NCI-H82 treated with DMSO at 0.1 percent for 48 hours (cell line): Measurements from ENCODE around the gene TMEM89.

Experiments used
- DNase-seq: peaks from one replicate; lab custom pipeline; 2025; ENCODE audit not compliant: unreplicated experiment; lab: John Stamatoyannopoulos, UW

The TMEM89 gene

GRCh38 chr3:48642605-48643004 lies 21.0 kb upstream of the TMEM89 start:
- DNase-seq: no peak

- DNase-seq: no peak
Observed at GRCh38 chr3:48641396-48641795, 19.8 kb upstream of the TMEM89 start.

- DNase-seq: no peak
Observed at GRCh38 chr3:48639944-48640606, 18.5 kb upstream of the TMEM89 start.

GRCh38 chr3:48637305-48637704 lies 15.7 kb upstream of the TMEM89 start:
- DNase-seq: no peak

- no peak for DNase-seq
Observed at GRCh38 chr3:48636149-48636655, 14.6 kb upstream of the TMEM89 start.

- peak; percentile 73 for DNase-seq
Observed at GRCh38 chr3:48635222-48636021, 13.9 kb upstream of the TMEM89 start, which contains the start of gene SLC26A6. SLC26A6 (minus strand) TSS chr3:48635461; CDS start chr3:48635393, 68 bp downstream.

GRCh38 chr3:48634661-48635221 lies 13.2 kb upstream of the TMEM89 start:
- DNase-seq: peak; percentile 10

GRCh38 chr3:48633743-48634142 lies 12.2 kb upstream of the TMEM89 start:
- no peak for DNase-seq

GRCh38 chr3:48633256-48633655 lies 11.7 kb upstream of the TMEM89 start:
- DNase-seq: no peak

GRCh38 chr3:48631516-48632448 lies 10.2 kb upstream of the TMEM89 start:
- no peak for DNase-seq

GRCh38 chr3:48630833-48631232 lies 9.3 kb upstream of the TMEM89 start:
- no peak for DNase-seq

GRCh38 chr3:48630407-48630806 lies 8.8 kb upstream of the TMEM89 start:
- no peak for DNase-seq

- no peak for DNase-seq
Observed at GRCh38 chr3:48629894-48630293, 8.3 kb upstream of the TMEM89 start.

- DNase-seq: no peak
Observed at GRCh38 chr3:48628277-48629017, 6.9 kb upstream of the TMEM89 start.

GRCh38 chr3:48625600-48625999 lies 4.0 kb upstream of the TMEM89 start:
- no peak for DNase-seq

- no peak for DNase-seq
Observed at GRCh38 chr3:48624767-48625166, 3.2 kb upstream of the TMEM89 start.

- no peak for DNase-seq
Observed at GRCh38 chr3:48623851-48624547, 2.4 kb upstream of the TMEM89 start.

GRCh38 chr3:48619541-48620524 lies 1.7 kb downstream of the TMEM89 start:
- DNase-seq: no peak
